ENCODE results near the gene IFI35. TPM values are rescaled to one million over a fixed set of nuclear protein-coding genes. Genes with fewer than 3 reads are reported as not detected.
A peak's percentile ranks its signal among the peaks of the same experiment; 100 is the strongest.

The IFI35 gene
- total and polyA plus RNA-seq, 9 of the 15 experiments (the other 6 are each of a cell fraction or from before 2014, with no cell fraction given): 4.4 to 13.1 (median 10.2) TPM

DNA sequence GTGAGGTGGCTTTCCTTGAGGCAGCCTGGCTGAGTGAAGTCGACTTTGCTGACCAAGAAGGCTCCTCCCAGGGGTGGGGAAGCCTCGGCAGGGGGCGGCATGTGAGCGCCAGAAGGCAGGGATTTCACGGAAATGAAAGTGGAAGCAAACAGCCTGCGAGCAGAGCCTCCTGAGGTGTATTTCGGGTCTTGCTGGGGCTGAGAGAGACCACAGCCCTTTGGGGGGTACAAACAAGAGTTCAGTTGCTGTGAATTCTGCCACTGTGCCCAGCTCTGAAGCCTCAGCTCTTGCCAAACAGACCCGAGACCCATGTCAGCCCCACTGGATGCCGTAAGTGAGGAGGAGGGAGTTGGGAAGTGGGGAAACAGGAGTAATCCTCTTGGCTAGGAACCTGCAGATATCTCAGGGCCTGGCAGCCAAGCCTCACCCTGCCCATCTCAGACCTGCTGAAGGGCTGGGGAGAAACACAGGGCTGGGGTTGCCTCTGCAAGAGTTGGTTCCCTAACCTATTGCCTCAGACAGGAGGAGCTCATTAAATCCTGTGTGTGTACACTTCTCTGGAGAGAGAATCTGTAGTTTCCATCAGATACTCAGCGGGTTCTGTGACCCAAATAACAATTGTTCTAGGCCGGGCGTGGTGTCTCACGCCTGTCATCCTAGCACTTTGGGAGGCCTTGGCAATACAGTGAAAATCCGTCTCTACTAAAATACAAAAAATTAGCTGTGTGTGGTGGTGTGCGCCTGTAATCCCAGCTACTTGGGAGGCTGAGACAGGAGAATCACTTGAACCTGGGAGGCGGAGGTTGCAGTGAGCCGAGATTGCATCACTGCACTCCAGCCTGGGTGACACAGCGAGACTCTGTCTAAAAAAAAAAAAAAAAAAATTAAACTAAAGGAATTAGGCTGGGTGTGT is at the start of gene IFI35 (continued):
- TF ChIP-seq POLR2B (IDR thresholded peaks at IDR 0.05; ENCODE audit: low read depth, partially characterized antibody) (no peak), HDAC8 (tag; IDR thresholded peaks at IDR 0.05) (no peak), ZNF431 (CRISPR knock-in tag; IDR thresholded peaks at IDR 0.05) (no peak), CCAR2 (IDR thresholded peaks at IDR 0.05; ENCODE audit: low read depth, low read length) (no peak), PPARD (CRISPR knock-in tag; IDR thresholded peaks at IDR 0.05) (no peak), NFIC (IDR thresholded peaks at IDR 0.05) (no peak), CREM (IDR thresholded peaks at IDR 0.05; ENCODE audit: low read depth) (0 out of 2 replicates have a peak, but pooled peaks have one; percentile 32), ZNF41 (CRISPR knock-in tag; conservative IDR thresholded peaks at IDR 0.05) (no peak), ZNF668 (CRISPR knock-in tag; IDR thresholded peaks at IDR 0.05) (no peak), ZC3H11A (IDR thresholded peaks at IDR 0.05; ENCODE audit: low read depth, low read length) (no peak), PHF8 (IDR thresholded peaks at IDR 0.05; ENCODE audit: borderline replicate concordance, low read length) (peak; percentile 55; the same call in 1 of the 2 replicates), GABPA (tag; conservative IDR thresholded peaks at IDR 0.05; ENCODE audit: low read depth) (no peak)
- TF ChIP-seq, protein P1, sequence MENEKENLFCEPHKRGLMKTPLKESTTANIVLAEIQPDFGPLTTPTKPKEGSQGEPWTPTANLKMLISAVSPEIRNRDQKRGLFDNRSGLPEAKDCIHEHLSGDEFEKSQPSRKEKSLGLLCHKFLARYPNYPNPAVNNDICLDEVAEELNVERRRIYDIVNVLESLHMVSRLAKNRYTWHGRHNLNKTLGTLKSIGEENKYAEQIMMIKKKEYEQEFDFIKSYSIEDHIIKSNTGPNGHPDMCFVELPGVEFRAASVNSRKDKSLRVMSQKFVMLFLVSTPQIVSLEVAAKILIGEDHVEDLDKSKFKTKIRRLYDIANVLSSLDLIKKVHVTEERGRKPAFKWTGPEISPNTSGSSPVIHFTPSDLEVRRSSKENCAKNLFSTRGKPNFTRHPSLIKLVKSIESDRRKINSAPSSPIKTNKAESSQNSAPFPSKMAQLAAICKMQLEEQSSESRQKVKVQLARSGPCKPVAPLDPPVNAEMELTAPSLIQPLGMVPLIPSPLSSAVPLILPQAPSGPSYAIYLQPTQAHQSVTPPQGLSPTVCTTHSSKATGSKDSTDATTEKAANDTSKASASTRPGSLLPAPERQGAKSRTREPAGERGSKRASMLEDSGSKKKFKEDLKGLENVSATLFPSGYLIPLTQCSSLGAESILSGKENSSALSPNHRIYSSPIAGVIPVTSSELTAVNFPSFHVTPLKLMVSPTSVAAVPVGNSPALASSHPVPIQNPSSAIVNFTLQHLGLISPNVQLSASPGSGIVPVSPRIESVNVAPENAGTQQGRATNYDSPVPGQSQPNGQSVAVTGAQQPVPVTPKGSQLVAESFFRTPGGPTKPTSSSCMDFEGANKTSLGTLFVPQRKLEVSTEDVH (IDR thresholded peaks at IDR 0.05; ENCODE audit: low read depth, partially characterized antibody): no peak
- TF ChIP-seq, protein P2, sequence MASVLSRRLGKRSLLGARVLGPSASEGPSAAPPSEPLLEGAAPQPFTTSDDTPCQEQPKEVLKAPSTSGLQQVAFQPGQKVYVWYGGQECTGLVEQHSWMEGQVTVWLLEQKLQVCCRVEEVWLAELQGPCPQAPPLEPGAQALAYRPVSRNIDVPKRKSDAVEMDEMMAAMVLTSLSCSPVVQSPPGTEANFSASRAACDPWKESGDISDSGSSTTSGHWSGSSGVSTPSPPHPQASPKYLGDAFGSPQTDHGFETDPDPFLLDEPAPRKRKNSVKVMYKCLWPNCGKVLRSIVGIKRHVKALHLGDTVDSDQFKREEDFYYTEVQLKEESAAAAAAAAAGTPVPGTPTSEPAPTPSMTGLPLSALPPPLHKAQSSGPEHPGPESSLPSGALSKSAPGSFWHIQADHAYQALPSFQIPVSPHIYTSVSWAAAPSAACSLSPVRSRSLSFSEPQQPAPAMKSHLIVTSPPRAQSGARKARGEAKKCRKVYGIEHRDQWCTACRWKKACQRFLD (CRISPR knock-in tag; IDR thresholded peaks at IDR 0.05): 0 out of 2 replicates have a peak, but pooled peaks have one; percentile 44
- TF ChIP-seq, protein P3, sequence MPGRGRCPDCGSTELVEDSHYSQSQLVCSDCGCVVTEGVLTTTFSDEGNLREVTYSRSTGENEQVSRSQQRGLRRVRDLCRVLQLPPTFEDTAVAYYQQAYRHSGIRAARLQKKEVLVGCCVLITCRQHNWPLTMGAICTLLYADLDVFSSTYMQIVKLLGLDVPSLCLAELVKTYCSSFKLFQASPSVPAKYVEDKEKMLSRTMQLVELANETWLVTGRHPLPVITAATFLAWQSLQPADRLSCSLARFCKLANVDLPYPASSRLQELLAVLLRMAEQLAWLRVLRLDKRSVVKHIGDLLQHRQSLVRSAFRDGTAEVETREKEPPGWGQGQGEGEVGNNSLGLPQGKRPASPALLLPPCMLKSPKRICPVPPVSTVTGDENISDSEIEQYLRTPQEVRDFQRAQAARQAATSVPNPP (IDR thresholded peaks at IDR 0.05; ENCODE audit: borderline replicate concordance, insufficient read depth, insufficient read length): no peak
- TF ChIP-seq, protein P4, sequence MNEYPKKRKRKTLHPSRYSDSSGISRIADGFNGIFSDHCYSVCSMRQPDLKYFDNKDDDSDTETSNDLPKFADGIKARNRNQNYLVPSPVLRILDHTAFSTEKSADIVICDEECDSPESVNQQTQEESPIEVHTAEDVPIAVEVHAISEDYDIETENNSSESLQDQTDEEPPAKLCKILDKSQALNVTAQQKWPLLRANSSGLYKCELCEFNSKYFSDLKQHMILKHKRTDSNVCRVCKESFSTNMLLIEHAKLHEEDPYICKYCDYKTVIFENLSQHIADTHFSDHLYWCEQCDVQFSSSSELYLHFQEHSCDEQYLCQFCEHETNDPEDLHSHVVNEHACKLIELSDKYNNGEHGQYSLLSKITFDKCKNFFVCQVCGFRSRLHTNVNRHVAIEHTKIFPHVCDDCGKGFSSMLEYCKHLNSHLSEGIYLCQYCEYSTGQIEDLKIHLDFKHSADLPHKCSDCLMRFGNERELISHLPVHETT (CRISPR knock-in tag; conservative IDR thresholded peaks at IDR 0.05 in 1 of 2, IDR thresholded peaks at IDR 0.05 in 1 of 2): no peak
- TF ChIP-seq, protein P5, sequence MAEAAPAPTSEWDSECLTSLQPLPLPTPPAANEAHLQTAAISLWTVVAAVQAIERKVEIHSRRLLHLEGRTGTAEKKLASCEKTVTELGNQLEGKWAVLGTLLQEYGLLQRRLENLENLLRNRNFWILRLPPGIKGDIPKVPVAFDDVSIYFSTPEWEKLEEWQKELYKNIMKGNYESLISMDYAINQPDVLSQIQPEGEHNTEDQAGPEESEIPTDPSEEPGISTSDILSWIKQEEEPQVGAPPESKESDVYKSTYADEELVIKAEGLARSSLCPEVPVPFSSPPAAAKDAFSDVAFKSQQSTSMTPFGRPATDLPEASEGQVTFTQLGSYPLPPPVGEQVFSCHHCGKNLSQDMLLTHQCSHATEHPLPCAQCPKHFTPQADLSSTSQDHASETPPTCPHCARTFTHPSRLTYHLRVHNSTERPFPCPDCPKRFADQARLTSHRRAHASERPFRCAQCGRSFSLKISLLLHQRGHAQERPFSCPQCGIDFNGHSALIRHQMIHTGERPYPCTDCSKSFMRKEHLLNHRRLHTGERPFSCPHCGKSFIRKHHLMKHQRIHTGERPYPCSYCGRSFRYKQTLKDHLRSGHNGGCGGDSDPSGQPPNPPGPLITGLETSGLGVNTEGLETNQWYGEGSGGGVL (CRISPR knock-in tag; IDR thresholded peaks at IDR 0.05): no peak
